ENCODE measurements around the gene GSTM2.

The GSTM2 gene

GRCh38 chr1:109629372-109630030, 38.4 kb upstream of the GSTM2 start:
- FAIRE-seq (no peak), DNase-seq (ENCODE audit: insufficient read length, low spot score) (no peak)

DNA sequence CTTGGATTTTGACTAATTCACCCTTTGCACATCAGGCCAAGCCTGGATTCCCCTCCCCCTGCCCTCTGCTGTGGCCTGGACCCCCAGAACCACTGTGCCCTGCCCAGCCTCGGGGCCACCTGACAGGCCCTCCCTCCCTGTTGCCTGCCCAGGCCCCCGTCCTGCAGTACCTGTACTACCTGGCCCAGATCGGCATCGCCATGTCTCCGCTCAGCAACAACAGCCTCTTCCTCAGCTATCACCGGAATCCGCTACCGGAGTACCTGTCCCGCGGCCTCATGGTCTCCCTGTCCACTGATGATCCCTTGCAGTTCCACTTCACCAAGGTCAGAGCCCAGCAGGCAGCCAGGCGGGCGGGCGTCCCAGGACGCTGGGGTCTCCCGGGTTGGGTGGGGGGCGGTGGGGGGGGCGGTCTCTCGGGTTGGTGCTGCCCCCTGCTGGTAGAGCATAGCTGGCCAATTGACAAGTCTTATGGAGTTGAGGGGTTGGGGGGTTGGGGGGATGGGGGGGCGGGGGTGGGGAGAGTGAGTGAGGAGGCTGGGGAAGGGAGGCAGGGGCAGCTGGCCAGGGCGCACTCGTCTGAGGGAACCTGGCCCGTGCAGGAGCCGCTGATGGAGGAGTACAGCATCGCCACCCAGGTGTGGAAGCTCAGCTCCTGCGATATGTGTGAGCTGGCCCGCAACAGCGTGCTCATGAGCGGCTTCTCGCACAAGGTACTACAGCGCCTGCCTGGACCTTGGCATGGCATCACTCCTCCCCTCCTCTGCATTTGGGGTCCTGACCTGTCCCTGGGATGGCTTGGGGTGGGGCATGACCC, 37.6 kb upstream of the GSTM2 start:
- no peak for DNase-seq (ENCODE audit: insufficient read length, low spot score)
- no peak for FAIRE-seq

- DNase-seq (ENCODE audit: insufficient read length, low spot score) (no peak), FAIRE-seq (no peak)
These were observed 36.9 kb upstream of the GSTM2 start for GRCh38 chr1:109630898-109631512.

DNA sequence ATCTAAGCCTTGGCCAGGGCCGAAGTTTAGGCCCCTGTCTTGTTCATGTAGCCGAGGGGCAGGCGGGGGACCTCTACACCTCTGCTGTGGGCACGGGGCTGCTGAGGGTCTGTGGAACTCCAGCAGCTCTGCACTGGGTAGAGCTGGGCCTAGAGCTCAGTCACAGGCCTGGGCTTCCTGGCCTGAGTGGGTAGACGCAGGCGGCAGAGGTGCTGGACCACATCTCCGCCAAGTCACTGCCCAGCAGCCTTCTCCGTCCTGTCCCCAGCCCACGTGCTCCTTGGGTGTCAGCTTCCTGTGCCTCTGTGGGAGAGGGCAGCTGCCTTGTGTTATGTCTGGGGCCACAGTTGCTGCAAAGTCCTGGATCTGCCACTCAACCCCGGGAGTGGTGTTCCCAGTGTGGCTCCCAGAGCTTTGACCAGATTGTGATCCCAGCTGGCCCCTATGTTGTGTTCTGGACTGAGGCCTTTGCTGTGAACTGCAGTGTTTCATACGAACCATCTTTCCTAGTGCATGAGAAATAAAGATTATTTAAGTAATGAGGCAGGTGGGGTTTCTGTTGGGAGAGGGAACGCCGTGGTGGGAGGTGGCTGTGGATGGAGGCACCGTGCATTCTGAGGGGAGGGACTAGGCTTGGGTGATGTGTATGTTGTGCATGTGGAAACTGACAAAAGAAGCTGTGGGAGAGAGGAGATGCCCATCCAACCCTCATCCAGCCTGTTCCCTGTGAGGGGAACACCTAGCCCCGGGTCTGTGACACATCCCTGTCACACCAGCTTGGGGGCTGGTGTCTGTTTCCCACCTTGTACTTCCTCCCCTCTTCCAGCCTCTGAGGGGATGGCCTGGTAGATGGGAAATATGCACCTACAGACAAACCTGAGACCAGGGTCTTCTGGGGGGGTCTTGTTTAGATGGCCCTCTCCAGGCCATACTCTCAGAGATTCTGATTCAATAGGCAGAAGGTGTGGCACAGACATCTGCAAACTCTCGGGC, 36.0 kb upstream of the GSTM2 start:
- no peak for FAIRE-seq

DNA sequence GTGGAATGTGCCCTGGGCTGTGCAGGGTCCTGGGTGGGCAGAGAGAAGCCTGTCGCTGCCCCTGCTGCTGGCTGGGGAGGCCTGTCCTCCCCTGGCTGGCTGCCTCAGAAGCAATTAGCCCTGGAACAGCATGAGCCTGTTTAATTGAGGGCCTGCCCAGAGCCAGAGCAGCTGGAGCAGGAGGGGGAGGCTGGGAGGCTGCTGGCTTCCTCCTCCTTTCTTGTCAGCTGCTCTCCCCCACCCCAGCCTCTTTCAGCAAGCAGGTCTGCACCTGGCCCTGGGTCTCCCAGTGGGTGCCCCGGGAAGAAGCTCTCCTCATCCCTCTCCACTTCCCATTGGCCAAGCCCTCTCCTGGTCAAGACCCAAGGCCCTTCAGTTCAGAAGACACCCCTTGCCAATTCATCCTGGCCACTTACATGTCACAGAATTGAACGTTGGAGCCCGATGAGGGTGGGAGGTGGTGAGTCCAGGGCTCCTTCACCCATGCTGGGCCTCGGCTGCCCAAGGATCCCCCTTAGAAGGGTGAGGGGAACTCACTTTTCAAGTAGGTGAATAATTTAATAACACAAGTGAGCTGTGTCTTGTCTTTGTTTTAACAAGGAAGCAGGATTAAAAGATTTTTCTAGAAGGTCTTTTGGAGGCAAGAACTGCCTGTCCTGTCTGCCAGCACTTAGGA, 35.0 kb upstream of the GSTM2 start:
- DNase-seq (ENCODE audit: insufficient read length, low spot score) (no peak), FAIRE-seq (no peak)

More for the DNA sequence above, 36.0 kb upstream of the GSTM2 start:
- no peak for DNase-seq (ENCODE audit: insufficient read length, low spot score)

- no peak for DNase-seq (ENCODE audit: insufficient read length, low spot score)
- peak; percentile 49 for FAIRE-seq
These were observed 33.6 kb upstream of the GSTM2 start for GRCh38 chr1:109634292-109634691.

GRCh38 chr1:109634771-109635750, 32.8 kb upstream of the GSTM2 start:
- FAIRE-seq: no peak
- no peak for DNase-seq (ENCODE audit: insufficient read length, low spot score)

DNA sequence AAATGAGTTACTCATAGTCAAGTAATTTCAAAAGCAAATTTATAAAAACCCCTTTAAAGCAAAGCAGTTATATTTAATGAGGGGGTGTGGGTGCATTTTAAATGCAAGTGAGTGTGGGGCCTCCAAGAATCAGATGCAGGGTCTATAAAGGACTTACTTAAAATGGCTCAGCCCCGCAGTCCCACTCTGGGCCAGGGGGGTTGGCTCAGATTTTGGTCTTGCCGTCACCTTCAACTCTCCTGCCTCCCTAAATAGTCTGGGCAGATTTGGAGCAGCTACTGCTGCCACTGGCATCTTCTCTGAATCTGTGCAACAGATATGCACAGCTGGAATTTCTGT, 32.0 kb upstream of the GSTM2 start:
- FAIRE-seq: no peak
- DNase-seq (ENCODE audit: insufficient read length, low spot score): no peak

DNA sequence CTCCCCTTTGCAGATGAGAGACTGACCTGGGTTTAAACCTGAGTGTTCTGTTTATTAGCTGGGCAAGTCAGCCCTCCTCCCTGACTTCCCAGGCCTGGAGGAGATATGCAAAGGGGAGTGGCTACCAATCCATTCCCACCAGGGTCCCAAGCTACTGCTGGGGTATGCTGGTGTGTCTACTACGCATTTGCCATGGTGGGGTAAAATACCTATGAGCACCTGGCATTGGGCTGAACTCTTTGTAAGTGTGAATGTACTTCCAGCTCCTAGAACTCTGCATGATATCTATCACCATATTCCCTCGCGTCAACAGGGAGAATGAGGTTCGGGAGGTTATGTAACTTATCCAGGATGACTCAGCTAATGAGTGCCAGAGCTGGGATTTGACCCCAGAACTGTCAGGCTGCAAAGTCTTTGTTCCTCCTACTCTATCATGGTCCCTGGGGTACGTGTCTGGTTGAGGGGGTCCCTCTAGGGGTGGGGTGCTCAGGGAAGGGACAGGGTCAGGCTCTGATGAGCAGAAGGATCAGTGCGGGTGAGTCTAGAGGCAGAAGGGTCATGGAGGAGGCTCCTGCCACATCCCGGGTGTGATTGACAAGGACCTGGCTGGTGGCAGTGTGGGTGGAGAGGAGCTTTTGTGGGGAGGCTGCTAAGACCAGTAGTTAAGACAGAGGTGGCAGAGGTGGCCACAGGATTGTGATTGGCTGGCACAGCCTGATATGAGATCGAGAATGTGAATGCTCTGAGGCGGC, 31.5 kb upstream of the GSTM2 start:
- no peak for FAIRE-seq

GRCh38 chr1:109637446-109637845, 30.4 kb upstream of the GSTM2 start:
- DNase-seq (ENCODE audit: insufficient read length, low spot score): no peak
- FAIRE-seq: no peak

More for the DNA sequence above, 31.5 kb upstream of the GSTM2 start:
- no peak for DNase-seq (ENCODE audit: insufficient read length, low spot score)

DNA sequence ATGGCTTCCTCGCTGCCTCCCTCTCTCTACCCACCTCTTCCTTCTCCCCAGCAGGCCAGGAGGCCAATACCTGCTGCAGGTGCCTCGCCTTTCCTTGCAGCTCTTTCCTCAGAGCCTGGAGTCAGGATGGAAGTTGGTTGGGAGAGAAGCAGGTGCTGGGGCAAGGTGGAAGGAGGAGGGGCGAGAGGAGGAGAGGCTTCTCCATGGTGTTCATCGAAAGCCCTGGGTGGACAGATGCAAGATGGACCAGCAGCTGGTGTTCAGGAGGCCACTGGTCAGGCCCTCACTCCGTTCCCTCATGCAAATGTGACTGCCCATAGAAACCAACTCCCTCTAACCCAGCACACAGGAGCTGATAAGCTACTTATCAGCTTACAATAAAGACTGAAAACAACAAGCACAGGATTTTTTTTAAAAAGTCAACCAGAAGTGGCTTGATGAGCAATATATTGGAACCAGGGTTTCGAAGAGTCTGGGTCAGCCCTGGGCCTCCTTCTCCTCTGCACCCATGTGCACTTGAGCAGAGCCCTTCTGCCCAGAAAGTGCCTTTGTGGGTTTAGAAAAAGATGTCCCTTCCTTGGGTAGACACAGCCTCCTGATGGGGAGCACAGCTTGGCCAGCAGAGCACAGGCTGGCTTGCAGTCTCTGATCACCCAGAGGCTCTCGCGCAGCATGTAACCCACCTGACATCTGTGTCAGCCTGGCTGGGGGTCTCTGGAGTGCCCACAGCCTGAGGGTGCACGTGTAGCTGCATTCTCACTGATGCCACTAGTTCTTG, 28.6 kb upstream of the GSTM2 start:
- FAIRE-seq (no peak), DNase-seq (ENCODE audit: insufficient read length, low spot score) (no peak)

- FAIRE-seq (no peak), DNase-seq (ENCODE audit: insufficient read length, low spot score) (no peak)
These were observed 28.0 kb upstream of the GSTM2 start for GRCh38 chr1:109639841-109640184.

DNA sequence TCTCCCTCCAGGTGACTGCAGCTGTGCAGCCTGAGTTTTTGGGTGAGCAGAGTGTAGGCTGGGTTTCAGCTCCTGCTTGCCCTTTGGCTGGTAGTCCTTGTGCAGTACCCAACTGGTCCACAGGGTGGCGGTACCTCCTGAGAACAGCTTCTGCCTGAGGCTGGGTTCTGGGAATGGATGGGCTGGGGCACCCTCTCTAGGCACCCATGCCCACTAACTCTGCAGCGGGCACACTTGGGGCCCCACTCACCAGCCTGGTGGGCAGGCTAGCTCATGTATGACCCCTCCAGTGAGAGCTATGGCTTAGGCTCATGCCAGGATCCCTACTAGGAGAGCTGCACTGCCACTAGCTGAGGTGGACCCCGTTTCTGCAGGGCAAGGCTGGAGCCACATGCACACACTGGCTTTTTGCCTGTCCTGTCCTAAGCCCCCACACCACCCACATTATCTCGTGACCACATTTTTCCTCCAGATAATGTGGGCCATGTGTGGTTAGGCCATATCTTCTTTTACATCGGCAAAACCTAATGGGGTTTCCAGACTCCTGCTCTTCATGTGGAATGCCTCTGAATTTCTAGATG, 27.5 kb upstream of the GSTM2 start:
- FAIRE-seq: peak; percentile 86
- peak; percentile 59 for DNase-seq (ENCODE audit: insufficient read length, low spot score)

- no peak for DNase-seq (ENCODE audit: insufficient read length, low spot score)
These were observed 26.6 kb upstream of the GSTM2 start for GRCh38 chr1:109641078-109641740.

GRCh38 chr1:109641861-109642260, 26.0 kb upstream of the GSTM2 start:
- DNase-seq (ENCODE audit: insufficient read length, low spot score): no peak
- no peak for FAIRE-seq

More at GRCh38 chr1:109641078-109641740, 26.6 kb upstream of the GSTM2 start:
- no peak for FAIRE-seq

- no peak for DNase-seq (ENCODE audit: insufficient read length, low spot score)
- no peak for FAIRE-seq
These were observed 25.2 kb upstream of the GSTM2 start for GRCh38 chr1:109642626-109643025.
